ELR (cell line): Measurements from ENCODE around the gene GPR119.
"Not testable (repeated sequence)": the region's sequence is repeated elsewhere in the genome, so short reads cannot be mapped to it uniquely, and the experiment has no call there.

Experiments
- DNase-seq: peaks from one replicate; pipeline ENCODE4 v3.0.0-alpha.2; 2015; ENCODE audit warnings: low read depth

The GPR119 gene

DNA sequence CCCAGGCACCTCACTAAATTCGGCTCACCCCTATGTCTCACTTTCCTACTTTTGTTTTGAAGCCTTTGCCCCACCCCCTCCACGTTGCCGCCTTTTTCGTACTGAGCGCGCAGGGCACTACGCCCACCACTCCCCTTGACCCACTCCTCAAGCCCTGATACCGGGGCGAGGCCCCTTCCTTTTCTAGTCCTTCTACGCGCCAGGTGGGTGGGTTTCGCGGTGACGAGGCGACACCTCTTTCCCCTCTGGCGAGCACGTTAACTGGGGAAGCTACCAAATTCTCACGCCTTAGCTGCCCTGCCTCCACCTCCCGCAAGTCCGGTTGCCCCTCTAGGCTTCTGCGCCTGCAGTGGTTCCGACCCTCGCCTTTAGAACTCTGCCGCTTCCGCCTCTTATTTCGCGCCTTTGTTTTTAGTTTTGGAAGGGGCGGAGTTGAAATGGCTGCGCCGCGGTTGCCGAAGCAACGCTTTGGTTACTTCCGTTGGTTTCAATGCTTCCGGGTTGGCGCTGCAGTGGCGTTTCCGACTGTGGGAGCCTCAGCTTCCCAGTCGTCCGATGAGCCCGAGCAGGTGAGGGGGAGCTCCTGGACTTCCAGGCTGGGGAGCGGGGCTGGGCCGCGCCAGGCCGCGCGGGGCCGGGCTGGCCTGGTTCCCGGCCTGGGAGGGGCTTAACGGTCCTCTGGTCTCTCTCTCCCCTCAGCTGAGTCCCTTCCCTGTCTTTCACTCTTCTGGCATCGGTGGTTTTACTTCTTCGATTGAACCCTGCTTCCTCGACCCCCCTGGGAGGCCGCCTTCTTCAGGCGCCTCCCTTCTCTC, 45.9 kb downstream of the GPR119 start, which contains the start of gene SLC25A14:
TSS of gene SLC25A14 (plus strand) at position 512 of the 815 bp plus-strand sequence. CDS start 360 bp downstream, outside the sequence.
- DNase-seq, result peak; percentile 83

DNA sequence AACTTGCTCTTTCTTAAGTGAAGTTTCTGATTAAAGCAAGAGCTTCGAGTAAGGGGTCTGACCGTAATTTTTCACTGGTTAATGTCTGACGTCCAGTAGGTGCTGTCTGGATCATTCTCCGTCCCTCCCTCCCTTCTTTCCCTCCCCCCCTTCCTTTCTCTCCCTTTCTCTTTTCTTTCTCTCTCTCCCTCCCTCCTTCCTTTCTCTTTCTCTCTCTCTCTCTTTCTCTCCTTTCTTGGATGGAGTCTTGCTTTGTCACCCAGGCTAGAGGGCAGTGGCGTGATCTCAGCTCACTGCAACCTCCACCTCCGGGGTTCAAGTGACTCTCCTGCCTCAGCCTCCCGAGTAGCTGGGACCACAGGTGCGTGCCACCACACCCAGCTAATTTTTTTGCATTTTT, 46.6 kb downstream of the GPR119 start:
- DNase-seq, result not testable (repeated sequence)

DNA sequence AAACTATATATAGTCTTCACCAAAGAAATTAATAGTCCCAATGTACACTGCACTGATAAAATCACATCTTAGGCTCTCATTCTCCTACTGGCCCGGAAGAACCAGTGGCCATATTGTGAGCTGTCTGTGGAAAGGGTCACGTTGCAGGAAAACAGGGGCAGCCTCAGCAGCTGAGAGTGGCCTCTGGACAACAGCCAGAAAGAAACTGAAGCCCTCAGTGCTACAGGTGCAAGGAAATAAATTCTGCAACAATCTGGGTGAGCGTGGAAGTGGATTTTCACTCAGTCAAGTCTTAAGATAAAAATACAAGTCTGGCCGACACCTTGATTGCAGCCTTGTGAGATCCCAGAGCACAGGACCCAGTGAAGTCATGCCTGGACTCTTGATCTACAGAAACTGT, 48.9 kb downstream of the GPR119 start:
- no peak for DNase-seq
